Transverse colon (tissue), 3 donors: ENCODE data around the gene SPINK13.

Source experiments
- POLR2A ChIP-seq: fragments of 450-650 bp; IDR thresholded peaks from one replicate; pipeline ENCODE4 v1.6.1; 2016; ENCODE audit warnings: antibody characterized with exemption, mild to moderate bottlenecking, moderate library complexity
- TF ChIP-seq, protein P1 (sequence below), 5 experiments: fragments of 200-600 bp in 3 of 5; fragments of 450-650 bp in 2 of 5; sonication (generic) in 3 of 5; IDR thresholded peaks; 1 replicate in 2 of 5; 2 replicates in 3 of 5; pipeline ENCODE4 v1.5.1; 2016 to 2017; ENCODE audit warnings: antibody characterized with exemption in 5 of 5, inconsistent platforms in 3 of 5, mild to moderate bottlenecking in 2 of 5, moderate library complexity in 1 of 5

DNA sequence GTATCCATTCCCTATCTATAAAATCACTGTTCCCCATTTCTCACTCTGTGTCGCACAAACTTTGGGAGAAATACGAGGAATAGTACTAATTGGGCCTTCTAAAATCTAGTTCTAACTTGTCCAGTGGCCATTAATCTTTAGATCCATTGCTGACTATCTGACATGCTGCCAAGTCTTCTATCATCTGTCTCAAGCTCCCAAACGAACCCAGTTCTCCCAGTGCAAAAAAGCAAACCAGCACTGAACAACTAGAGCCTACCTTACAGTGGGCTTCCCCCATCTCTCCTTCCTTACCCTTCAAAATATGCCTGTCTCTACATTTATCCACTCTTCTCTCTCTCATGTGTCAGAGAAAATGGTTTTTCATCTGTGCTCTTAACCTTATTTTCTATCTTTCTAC, 40.4 kb downstream of the SPINK13 start:
- TF ChIP-seq, protein P1, sequence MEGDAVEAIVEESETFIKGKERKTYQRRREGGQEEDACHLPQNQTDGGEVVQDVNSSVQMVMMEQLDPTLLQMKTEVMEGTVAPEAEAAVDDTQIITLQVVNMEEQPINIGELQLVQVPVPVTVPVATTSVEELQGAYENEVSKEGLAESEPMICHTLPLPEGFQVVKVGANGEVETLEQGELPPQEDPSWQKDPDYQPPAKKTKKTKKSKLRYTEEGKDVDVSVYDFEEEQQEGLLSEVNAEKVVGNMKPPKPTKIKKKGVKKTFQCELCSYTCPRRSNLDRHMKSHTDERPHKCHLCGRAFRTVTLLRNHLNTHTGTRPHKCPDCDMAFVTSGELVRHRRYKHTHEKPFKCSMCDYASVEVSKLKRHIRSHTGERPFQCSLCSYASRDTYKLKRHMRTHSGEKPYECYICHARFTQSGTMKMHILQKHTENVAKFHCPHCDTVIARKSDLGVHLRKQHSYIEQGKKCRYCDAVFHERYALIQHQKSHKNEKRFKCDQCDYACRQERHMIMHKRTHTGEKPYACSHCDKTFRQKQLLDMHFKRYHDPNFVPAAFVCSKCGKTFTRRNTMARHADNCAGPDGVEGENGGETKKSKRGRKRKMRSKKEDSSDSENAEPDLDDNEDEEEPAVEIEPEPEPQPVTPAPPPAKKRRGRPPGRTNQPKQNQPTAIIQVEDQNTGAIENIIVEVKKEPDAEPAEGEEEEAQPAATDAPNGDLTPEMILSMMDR (IDR thresholded peaks at IDR 0.05) = no peak
- no peak for TF ChIP-seq POLR2A
